Suprapubic skin (tissue), 4 donors: ENCODE measurements around the gene HRH2. TPM values are rescaled to one million over a fixed set of nuclear protein-coding genes. Genes with fewer than 3 reads are reported as not detected.
A peak's percentile ranks its signal among the peaks of the same experiment; 100 is the strongest.

ENCODE experiments used
- DNase-seq, 2 donors: peaks; one replicate each; pipeline ENCODE4 v3.0.0-alpha.2; 2019; ENCODE audit warnings: low spot score in 2 of 2
- H3K27ac ChIP-seq: fragments of 200-600 bp; sonication (generic); one replicate; pipeline ENCODE4 v1.5.1; 2019
- H3K27me3 ChIP-seq: fragments of 200-600 bp; sonication (generic); one replicate; pipeline ENCODE4 v1.5.1; 2019
- H3K36me3 ChIP-seq: fragments of 200-600 bp; sonication (generic); one replicate; pipeline ENCODE4 v1.5.1; 2019
- H3K4me1 ChIP-seq: fragments of 200-600 bp; sonication (generic); one replicate; pipeline ENCODE4 v1.5.1; 2019
- H3K4me3 ChIP-seq: fragments of 200-600 bp; sonication (generic); one replicate; pipeline ENCODE4 v1.5.1; 2019; ENCODE audit warnings: mild to moderate bottlenecking
- H3K9me3 ChIP-seq: fragments of 200-600 bp; sonication (generic); one replicate; pipeline ENCODE4 v1.5.1; 2019
- EP300 ChIP-seq: sonication (generic); formaldehyde crosslinking; IDR thresholded peaks from one replicate; pipeline ENCODE4 v1.6.1; 2017; ENCODE audit warnings: antibody characterized with exemption
- POLR2A ChIP-seq, 2 donors: fragments of 450-650 bp; IDR thresholded peaks; one replicate each; pipeline ENCODE4 v1.6.1; 2017; ENCODE audit warnings: antibody characterized with exemption in 2 of 2, mild to moderate bottlenecking in 2 of 2, moderate library complexity in 2 of 2
- POLR2AphosphoS5 ChIP-seq, 3 donors: sonication (generic); formaldehyde crosslinking; IDR thresholded peaks; one replicate each; pipeline ENCODE4 v1.6.1; 2017; ENCODE audit warnings: antibody characterized with exemption in 3 of 3
- WGBS: methylation state at CpG from one replicate; pipeline ENCODE4 v1.1.5; 2018; 5-methylcytosine and 5-hydroxymethylcytosine counted together
- total RNA-seq, 4 donors: library from RNA; depleted of rRNA; stranded (reverse); fragments of >200 nt; gene quantifications; one replicate each; pipeline ENCODE4 v1.1.0, GENCODE V29; 2016
- TF ChIP-seq, protein P1 (sequence below), 2 donors: fragments of 200-600 bp in 1 of 2; fragments of 450-650 bp in 1 of 2; sonication (generic) in 1 of 2; IDR thresholded peaks; one replicate each; pipeline ENCODE4 v1.5.1; 2016 to 2019; ENCODE audit warnings: antibody characterized with exemption in 2 of 2, mild to moderate bottlenecking in 1 of 2, moderate library complexity in 1 of 2

HRH2 gene, protein sequence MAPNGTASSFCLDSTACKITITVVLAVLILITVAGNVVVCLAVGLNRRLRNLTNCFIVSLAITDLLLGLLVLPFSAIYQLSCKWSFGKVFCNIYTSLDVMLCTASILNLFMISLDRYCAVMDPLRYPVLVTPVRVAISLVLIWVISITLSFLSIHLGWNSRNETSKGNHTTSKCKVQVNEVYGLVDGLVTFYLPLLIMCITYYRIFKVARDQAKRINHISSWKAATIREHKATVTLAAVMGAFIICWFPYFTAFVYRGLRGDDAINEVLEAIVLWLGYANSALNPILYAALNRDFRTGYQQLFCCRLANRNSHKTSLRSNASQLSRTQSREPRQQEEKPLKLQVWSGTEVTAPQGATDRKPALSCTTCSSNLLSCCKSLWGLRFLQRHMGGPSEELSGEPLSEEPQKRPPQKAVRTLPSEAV
- total RNA-seq = 1 to 10 TPM in 2 of 4 donors, under 1 TPM in 2; 0.81 to 1.4 (median 1.0) TPM

- DNase-seq = no peak
- H3K27ac ChIP-seq = peak within 1 kb of the TSS; percentile 51
- peaks cover 14% of the 10 kb centered on the region for H3K4me1 ChIP-seq
- H3K9me3 ChIP-seq = no peaks in the 10 kb centered on the region
- 2% methylated on average over 47 of the region's 58 CpGs for WGBS
- no peaks in the 10 kb centered on the region for H3K36me3 ChIP-seq
- peak within 1 kb of the TSS; percentile 54 for H3K4me3 ChIP-seq
- peaks cover 36% of the 10 kb centered on the region for H3K27me3 ChIP-seq
- TF ChIP-seq POLR2A (IDR thresholded peaks at IDR 0.05) (no peak), EP300 (no peak), POLR2AphosphoS5 (IDR thresholded peaks at IDR 0.05) (no peak)
- TF ChIP-seq, protein P1, sequence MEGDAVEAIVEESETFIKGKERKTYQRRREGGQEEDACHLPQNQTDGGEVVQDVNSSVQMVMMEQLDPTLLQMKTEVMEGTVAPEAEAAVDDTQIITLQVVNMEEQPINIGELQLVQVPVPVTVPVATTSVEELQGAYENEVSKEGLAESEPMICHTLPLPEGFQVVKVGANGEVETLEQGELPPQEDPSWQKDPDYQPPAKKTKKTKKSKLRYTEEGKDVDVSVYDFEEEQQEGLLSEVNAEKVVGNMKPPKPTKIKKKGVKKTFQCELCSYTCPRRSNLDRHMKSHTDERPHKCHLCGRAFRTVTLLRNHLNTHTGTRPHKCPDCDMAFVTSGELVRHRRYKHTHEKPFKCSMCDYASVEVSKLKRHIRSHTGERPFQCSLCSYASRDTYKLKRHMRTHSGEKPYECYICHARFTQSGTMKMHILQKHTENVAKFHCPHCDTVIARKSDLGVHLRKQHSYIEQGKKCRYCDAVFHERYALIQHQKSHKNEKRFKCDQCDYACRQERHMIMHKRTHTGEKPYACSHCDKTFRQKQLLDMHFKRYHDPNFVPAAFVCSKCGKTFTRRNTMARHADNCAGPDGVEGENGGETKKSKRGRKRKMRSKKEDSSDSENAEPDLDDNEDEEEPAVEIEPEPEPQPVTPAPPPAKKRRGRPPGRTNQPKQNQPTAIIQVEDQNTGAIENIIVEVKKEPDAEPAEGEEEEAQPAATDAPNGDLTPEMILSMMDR (IDR thresholded peaks at IDR 0.05) = no peak
These were observed at the start of gene HRH2 for GRCh38 chr5:175657593-175658271. Gene HRH2, plus strand, starts transcription at chr5:175658071. Its CDS starts 25,163 bp downstream, at chr5:175683234.

DNA sequence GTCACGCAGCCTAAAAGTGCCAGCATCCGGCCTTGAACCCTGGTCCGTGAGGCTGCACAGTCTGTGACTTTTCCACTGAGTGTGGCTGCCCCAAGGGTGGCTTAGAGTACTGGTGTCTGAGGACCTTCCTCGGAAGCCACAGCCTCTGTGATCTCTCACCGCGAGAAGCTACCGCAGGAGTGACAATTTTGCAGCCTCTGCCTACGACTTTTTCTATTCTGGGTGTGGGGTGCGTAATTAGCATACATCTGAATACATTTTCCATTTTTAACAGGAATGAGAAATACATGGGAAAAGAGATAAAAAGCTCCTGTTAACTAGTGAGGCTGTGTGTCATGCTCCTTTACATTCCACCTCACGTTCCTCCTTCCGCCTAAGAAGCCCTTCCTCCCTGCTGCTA, 48.3 kb upstream of the HRH2 start:
- Histone ChIP-seq H3K4me3 (no peak overlapping the region), H3K4me1 (no peaks in the 10 kb centered on the region), H3K9me3 (no peaks in the 10 kb centered on the region), H3K27ac (no peak overlapping the region), H3K27me3 (peaks cover 3% of the 10 kb centered on the region), H3K36me3 (no peaks in the 10 kb centered on the region)
- 87% methylated on average over 11 of the region's 11 CpGs for WGBS
- no peak for DNase-seq
- TF ChIP-seq POLR2A (IDR thresholded peaks at IDR 0.05) (no peak), POLR2AphosphoS5 (IDR thresholded peaks at IDR 0.05) (no peak), EP300 (no peak)
- TF ChIP-seq, protein P1 (IDR thresholded peaks at IDR 0.05) = no peak

DNA sequence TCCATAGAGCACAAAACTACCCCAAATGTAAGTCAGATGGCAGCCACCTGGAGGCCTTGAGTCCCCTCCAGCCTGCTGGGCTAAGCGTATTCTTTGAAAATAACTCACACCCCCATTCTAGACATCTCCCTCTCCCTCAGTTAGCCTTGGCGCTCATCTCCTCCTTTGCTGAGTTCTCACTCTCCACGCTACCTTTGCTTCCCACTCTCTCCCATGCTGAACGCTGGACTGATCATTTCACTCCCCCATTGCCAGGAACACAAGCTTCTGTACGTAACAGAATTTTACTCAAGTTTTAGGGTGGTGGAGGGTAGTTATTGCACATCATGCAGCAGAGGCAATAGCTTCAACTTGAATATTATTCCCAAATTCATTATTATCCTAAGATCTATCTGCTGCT, 47.5 kb upstream of the HRH2 start:
- no peaks in the 10 kb centered on the region for H3K4me1 ChIP-seq
- no peak for DNase-seq
- TF ChIP-seq EP300 (no peak), POLR2A (IDR thresholded peaks at IDR 0.05) (no peak), POLR2AphosphoS5 (IDR thresholded peaks at IDR 0.05) (no peak)
- TF ChIP-seq, protein P1 (IDR thresholded peaks at IDR 0.05) = no peak
- no peak overlapping the region for H3K27ac ChIP-seq
- H3K4me3 ChIP-seq = no peak overlapping the region
- no peaks in the 10 kb centered on the region for H3K36me3 ChIP-seq
- peaks cover 3% of the 10 kb centered on the region for H3K27me3 ChIP-seq
- no peaks in the 10 kb centered on the region for H3K9me3 ChIP-seq
- 70% methylated on average over 5 of the region's 5 CpGs for WGBS

GRCh38 chr5:175610898-175611297, 47.0 kb upstream of the HRH2 start:
- no peak for DNase-seq
- Histone ChIP-seq H3K27ac (no peak overlapping the region), H3K36me3 (no peaks in the 10 kb centered on the region), H3K4me1 (no peaks in the 10 kb centered on the region), H3K4me3 (no peak overlapping the region), H3K27me3 (peaks cover 3% of the 10 kb centered on the region), H3K9me3 (no peaks in the 10 kb centered on the region)
- WGBS = 80% methylated on average over 2 of the region's 3 CpGs
- TF ChIP-seq, protein P1 (IDR thresholded peaks at IDR 0.05) = no peak
- TF ChIP-seq POLR2AphosphoS5 (IDR thresholded peaks at IDR 0.05) (no peak), POLR2A (IDR thresholded peaks at IDR 0.05) (no peak), EP300 (no peak)

GRCh38 chr5:175614223-175614815, 43.6 kb upstream of the HRH2 start:
- Histone ChIP-seq H3K36me3 (no peaks in the 10 kb centered on the region), H3K27me3 (peaks cover 3% of the 10 kb centered on the region), H3K9me3 (no peaks in the 10 kb centered on the region), H3K4me1 (no peaks in the 10 kb centered on the region), H3K27ac (no peak overlapping the region), H3K4me3 (no peak overlapping the region)
- no peak for DNase-seq
- WGBS = 66% methylated on average over 7 of the region's 7 CpGs
- TF ChIP-seq POLR2AphosphoS5 (IDR thresholded peaks at IDR 0.05) (no peak), EP300 (no peak), POLR2A (IDR thresholded peaks at IDR 0.05) (no peak)
- TF ChIP-seq, protein P1 (IDR thresholded peaks at IDR 0.05) = no peak
